Muscle layer of colon (tissue), 2 donors: Measurements from ENCODE around the gene PASK.

Experiments used
- H3K27ac ChIP-seq: one replicate; pipeline ENCODE4 v1.7.0; 2013; ENCODE audit warnings: low read depth, mild to moderate bottlenecking, low read length, moderate library complexity
- H3K27me3 ChIP-seq, 2 donors: one replicate each; pipeline ENCODE4 v1.7.0; 2013; ENCODE audit warnings: low read length in 2 of 2, mild to moderate bottlenecking in 2 of 2; ENCODE audit not compliant: insufficient read depth in 2 of 2, control insufficient read depth in 1 of 2
- H3K36me3 ChIP-seq: one replicate; pipeline ENCODE4 v1.7.0; 2013; ENCODE audit warnings: mild to moderate bottlenecking, low read length; ENCODE audit not compliant: insufficient read depth
- H3K4me1 ChIP-seq: one replicate; pipeline ENCODE4 v1.7.0; 2013; ENCODE audit warnings: mild to moderate bottlenecking, low read length; ENCODE audit not compliant: insufficient read depth
- H3K4me3 ChIP-seq, 2 donors: one replicate each; pipeline ENCODE4 v1.7.0; 2013; ENCODE audit warnings: low read length in 2 of 2, low read depth in 1 of 2, mild to moderate bottlenecking in 1 of 2, moderate library complexity in 1 of 2
- H3K9ac ChIP-seq: one replicate; pipeline ENCODE4 v1.7.0; 2013; ENCODE audit warnings: low read length
- H3K9me3 ChIP-seq: one replicate; pipeline ENCODE4 v1.7.0; 2013; ENCODE audit warnings: mild to moderate bottlenecking, low read length
- donor health status: abdominal sarcoma.
- donor health status: Adenocarcinoma of cecum.

Gene PASK

GRCh38 chr2:241064802-241065354 is 84.4 kb downstream of the PASK start:
- no peaks in the 10 kb centered on the region for H3K36me3 ChIP-seq
- no peak overlapping the region for H3K27ac ChIP-seq
- peaks cover 0 to 22% of the 10 kb centered on the region in 2 donors for H3K27me3 ChIP-seq
- H3K4me1 ChIP-seq = no peaks in the 10 kb centered on the region
- no peak overlapping the region for H3K9ac ChIP-seq
- no peak overlapping the region for H3K4me3 ChIP-seq
- no peaks in the 10 kb centered on the region for H3K9me3 ChIP-seq

GRCh38 chr2:241064008-241064801 is 85.1 kb downstream of the PASK start:
- no peak overlapping the region for H3K4me3 ChIP-seq
- H3K9ac ChIP-seq = no peak overlapping the region
- H3K4me1 ChIP-seq = no peaks in the 10 kb centered on the region

GRCh38 chr2:241063587-241063986 is 85.7 kb downstream of the PASK start:
- no peak overlapping the region for H3K9ac ChIP-seq
- peaks cover 0 to 22% of the 10 kb centered on the region in 2 donors for H3K27me3 ChIP-seq
- no peak overlapping the region for H3K4me3 ChIP-seq
- no peaks in the 10 kb centered on the region for H3K9me3 ChIP-seq
- no peaks in the 10 kb centered on the region for H3K36me3 ChIP-seq
- H3K4me1 ChIP-seq = no peaks in the 10 kb centered on the region
- no peak overlapping the region for H3K27ac ChIP-seq

More at GRCh38 chr2:241064008-241064801, 85.1 kb downstream of the PASK start:
- H3K27me3 ChIP-seq = peaks cover 0 to 22% of the 10 kb centered on the region in 2 donors
- H3K27ac ChIP-seq = no peak overlapping the region
- H3K9me3 ChIP-seq = no peaks in the 10 kb centered on the region
- H3K36me3 ChIP-seq = no peaks in the 10 kb centered on the region

GRCh38 chr2:241063093-241063551 is 86.2 kb downstream of the PASK start:
- Histone ChIP-seq H3K27ac (no peak overlapping the region), H3K27me3 (peaks cover 0 to 22% of the 10 kb centered on the region in 2 donors), H3K36me3 (no peaks in the 10 kb centered on the region), H3K9me3 (no peaks in the 10 kb centered on the region), H3K9ac (no peak overlapping the region), H3K4me1 (no peaks in the 10 kb centered on the region), H3K4me3 (no peak overlapping the region)

- peaks cover 0 to 22% of the 10 kb centered on the region in 2 donors for H3K27me3 ChIP-seq
- no peaks in the 10 kb centered on the region for H3K9me3 ChIP-seq
- H3K27ac ChIP-seq = no peak overlapping the region
- no peaks in the 10 kb centered on the region for H3K36me3 ChIP-seq
- H3K4me3 ChIP-seq = no peak overlapping the region
- no peak overlapping the region for H3K9ac ChIP-seq
- no peaks in the 10 kb centered on the region for H3K4me1 ChIP-seq
These were observed 86.7 kb downstream of the PASK start for GRCh38 chr2:241062389-241063092.

- no peak overlapping the region for H3K27ac ChIP-seq
- H3K9me3 ChIP-seq = no peaks in the 10 kb centered on the region
- H3K36me3 ChIP-seq = no peaks in the 10 kb centered on the region
These were observed 88.0 kb downstream of the PASK start for GRCh38 chr2:241061275-241061674.

More at GRCh38 chr2:241061275-241061674, 88.0 kb downstream of the PASK start:
- H3K4me3 ChIP-seq = no peak overlapping the region
- H3K4me1 ChIP-seq = no peaks in the 10 kb centered on the region
- H3K9ac ChIP-seq = no peak overlapping the region
- peaks cover 0 to 22% of the 10 kb centered on the region in 2 donors for H3K27me3 ChIP-seq
